ENCODE data around the gene TCP11.

Gene TCP11

DNA sequence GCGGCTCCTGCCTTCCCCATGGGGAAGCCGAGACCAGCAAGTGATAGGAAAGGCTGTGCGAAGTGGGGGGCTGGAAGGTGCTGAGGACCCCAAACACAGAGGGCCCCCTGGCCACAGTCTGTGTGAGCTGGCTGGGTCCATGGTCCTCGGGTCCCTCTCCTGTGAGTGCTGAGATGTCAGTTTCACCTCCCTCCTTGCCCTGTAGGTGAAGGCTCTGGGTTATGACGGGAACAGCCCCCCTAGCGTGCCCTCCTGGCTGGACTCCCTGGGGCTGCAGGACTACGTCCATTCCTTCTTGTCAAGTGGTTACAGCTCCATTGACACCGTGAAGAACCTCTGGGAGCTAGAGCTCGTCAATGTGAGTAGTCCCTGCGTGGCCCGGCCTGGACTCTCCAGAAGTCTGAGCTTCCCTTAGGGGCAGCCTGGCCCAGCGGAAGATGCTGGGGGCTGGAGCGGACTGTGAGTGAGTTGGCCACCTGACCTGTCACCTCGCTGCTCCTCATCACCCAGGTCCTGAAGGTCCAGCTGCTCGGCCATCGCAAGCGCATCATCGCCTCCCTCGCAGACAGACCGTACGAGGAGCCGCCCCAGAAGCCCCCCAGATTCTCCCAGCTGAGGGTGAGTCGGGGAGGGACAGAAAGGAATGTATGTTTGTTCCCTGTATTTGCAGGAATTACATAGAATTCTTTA is 61.7 kb downstream of the TCP11 start:
- DNase-seq, result no peak

DNA sequence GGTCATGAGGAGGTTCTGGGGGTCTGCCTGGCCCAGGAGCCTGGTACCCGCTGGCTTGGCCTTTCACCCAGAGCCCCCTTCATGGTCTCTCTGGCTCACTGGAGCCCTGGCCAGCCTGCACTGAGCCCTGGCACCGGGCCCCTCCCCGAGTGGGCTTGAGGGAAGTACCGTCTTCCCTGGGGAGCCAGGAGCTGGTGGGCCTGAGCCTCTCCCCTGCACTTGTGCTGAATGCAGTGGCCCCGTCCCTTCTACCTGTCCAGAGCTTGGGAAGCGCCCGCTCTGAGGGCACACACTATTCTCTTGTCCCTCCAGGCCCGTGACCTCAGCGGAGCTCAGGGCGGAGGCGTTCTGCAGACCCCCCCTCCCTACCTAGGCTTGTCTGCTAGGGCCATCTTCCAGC is 62.2 kb downstream of the TCP11 start:
- no peak for DNase-seq

DNA sequence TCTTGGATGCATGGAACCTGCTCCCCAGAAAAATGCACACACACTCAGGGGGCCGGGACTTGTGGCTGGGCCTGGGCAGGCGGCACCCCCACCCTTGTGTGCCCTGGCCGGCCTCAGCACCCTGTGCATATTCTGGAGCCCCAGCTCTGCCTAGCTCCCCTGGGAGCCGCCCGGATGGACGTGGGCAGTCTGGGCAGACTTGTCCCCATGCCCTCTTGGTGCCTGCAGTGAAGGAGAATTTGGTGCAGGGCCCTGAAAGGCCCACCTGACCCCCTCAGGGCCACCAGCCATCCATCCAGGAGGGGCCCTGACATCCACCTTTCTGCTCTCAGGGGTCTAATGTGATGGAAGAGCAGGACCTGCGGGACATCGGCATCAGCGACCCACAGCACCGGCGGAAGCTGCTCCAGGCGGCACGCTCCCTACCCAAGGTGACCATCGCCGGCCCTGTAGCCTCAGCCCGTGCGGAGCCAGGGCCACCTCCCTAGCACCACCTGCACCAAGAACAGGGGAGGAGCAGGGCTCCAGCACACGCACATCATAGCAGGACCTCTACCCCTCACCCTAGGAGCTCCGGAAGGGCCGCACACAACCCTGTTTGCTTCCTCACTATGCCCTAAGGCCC is 62.8 kb downstream of the TCP11 start:
- no peak for DNase-seq

DNA sequence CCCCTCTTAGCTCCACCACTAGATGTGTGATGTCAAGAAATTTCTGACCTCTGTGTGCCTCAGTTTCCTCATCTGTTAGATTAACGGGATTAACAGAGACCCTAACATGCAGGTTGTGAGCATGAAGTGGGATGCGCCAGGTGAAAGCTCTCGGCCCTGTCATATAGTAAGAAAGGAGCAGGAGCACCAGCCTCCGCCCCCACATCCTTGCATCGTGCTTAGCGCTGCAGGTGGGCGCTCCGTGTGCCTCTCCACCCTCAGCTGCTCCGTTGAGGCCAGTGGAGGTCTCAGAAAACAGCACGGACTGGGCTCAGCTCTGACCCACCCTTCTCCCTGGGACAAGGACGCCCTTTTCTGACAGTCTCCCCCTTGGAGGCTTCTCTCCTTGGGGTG is 63.4 kb downstream of the TCP11 start:
- no peak for DNase-seq

DNA sequence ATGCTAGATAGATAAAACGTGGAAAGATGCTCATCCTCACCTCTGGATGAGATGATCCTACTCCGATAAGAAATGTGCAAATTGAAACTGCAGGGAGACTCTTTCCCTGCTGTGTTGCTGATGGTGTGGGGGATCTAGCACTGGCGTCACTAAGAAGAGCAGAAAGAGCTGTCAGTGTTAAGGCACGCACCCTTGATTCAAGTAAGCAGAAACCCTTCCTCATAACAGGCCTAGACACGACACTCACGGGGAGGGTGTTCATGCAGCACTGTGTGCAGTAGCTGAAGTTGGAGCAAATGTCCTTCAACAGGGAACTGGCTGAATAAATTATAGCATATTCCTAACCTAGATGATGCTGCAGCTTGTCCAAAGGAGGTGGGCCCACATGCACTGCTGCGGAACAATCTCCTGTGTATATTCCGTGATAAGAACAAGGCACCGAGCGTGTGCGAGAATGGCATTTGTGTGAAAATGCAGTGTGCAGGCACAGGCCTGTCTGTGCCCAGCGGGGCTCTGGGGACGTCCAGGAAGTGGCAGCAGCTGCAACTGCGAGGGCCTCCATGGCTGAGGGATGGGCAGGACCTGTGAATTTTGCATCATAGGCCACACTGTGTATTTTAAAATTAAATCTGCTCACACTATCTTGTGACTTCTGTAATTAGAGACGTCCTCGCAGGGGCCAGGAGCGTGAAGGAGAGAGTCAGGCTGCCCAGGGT is 64.0 kb downstream of the TCP11 start:
- no peak for DNase-seq

DNA sequence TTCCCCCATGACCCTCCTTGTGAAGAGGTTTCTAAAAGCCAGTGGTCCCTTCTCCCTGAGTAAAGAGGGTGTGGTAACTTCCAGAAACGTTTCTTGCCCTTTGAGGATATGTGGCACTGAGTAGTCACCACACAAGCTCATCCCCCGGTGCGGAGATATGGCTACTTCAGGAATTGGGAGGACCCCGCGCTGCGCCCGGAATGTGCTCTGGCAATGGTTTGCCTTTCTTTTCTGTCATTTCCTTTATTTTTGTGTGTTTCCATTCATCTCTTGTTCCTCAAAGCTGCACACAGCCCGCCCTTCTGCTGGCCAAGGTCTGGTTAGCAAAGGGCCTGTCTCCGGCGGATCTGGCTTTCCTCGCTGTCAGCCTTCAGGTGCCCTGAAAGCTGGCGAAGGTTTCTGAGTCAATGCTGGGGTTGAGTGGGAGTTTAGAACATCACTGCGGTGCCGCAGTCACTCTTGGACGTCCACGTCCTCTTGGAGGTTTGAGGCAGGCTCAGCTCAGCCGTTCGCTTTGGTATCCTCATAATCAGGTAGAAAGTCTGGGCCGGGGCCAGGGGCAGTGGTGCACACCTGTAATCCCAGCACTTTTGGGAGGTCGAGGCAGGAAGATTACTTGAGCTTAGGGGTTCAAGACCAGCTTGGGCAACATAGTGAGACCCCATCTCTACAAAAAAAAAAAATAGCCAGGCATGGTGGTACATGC is 67.2 kb downstream of the TCP11 start:
- no peak for DNase-seq

DNA sequence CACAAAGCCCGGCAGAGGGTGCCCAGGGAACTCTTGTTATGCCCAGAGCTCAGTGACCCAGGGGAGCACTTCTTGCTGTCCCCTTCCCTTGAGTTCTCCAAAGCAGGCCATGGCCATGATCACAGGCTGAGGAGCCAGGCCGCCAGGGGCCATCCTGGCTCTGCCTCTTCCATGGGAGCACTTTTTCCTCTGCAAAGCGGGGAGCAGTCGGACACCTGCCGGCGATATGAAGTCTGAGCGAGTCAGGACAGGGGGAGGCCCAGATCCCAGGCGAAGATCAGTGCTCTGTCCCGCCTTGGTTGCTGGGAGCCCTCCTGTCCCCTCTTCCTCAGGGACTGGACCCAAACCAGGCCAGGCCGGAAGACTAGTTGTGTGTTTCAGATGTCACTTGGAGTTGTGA is 67.9 kb downstream of the TCP11 start:
- DNase-seq, result no peak

DNA sequence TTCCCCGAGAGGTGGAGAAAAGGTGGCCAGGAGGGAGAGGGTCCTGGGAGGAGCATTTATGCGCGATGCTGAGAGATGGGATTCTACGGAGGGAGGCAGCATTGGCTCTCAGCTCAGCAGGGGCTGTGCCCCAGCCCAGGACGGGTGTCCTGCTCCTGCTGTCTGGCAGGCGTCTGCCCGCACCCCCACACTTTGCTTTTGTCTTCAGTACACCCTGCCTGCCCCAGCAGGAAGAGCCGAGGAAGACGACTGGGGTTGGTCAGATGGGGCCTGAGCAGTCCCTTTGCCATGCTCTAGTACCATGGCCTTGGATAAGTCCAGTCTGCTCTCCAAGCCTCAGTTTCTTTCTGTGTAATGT is 68.5 kb downstream of the TCP11 start:
- no peak for DNase-seq

DNA sequence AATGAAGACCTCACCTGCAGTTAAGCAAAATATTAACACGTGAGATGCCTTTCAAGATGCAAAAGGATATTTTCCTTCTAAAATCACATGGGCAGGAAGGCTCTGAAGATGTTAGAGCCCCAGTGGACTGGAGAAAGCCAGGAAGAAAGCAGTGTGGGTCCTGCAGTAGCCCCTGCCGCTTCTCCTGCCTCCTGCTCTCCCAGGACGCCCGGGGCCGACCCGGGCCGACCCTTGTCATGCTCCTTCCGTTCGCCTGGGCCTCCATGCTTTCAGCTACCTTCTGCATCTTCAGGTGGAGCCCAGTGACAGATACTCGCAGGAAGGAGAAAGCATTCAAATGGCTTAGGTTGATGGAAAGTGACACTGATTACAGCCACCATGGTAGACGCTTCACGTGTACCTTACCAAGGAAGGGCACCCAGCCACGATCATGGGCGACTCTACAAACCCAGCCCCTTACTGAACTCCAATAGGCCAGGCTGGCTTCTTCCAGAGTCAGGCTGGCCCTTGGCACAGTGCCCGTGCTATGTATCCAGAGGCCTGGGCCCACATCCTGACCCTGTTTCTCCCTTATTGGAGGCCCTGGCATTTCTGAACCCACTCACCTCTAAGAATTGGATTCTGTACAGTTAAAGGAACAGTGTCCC is 69.0 kb downstream of the TCP11 start:
- no peak for DNase-seq

DNA sequence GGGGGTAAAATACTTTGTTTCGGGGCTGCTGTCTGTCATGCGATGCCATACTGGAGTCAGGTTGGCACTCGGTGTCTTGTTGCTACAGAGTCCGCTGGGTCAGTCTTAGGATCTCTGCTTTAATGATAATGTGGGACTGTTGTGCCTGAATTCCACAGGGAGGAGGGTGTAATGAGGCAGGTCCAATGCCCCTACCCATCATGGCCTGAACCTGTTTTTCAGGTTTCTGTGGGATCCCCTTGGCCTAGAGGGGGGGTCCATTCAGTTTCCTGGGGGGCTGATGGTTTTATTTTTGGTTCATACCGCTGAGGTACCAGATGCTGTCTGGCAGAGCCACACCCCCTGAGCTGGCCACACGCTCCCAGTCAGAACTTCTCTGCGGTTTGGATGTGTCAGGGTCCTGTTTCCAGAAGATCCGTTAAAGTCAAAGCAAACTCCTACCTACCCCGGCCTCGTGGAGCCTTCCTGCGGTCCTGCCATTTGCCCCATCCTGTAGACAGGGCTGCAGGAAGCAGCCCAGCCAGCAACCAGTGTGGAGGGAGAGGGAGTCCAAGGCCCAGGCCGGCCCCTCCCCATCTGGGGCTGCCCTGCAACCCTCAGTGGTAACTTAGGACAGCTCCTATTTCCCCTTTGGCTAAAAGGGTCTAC is 69.7 kb downstream of the TCP11 start:
- no peak for DNase-seq

DNA sequence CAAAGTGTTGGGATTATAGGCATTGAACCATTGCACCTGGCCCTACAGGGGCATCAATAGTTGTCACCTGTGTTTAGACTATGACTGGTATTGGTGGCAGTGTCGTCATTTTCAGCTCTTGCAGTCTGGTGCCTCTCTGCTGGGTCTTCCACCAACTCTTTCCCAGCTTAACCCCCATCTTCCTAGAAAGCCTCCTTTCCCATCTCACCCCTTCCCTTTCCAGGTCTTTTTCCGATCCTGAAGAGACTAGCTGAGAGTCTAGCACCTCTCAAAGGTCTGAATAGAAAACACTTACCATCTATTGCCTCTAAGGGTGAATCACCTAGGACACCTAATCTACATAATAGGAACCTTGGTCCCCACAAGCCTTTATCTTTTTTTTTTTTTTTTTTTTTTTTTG is 71.0 kb downstream of the TCP11 start:
- no peak for DNase-seq

DNA sequence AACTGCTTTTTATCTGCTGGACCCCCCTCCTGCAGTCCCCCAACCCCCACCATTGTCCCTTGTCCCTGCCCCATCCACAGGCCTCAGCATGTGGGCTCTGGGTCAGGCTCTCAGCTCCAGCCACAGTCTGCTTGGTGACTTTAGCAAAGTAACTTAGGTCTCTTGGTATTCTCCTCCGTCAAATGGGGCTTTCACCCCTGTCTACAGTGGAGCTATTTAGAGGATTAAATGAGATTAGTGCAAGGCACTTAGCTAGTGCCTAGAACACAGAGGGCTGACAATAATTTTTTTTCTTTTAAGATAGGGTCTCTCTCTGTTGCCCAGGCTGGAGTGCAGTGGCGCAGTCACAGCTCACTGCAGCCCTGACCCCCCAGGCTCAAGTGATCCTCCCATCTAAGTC is 71.9 kb downstream of the TCP11 start:
- DNase-seq, result no peak

DNA sequence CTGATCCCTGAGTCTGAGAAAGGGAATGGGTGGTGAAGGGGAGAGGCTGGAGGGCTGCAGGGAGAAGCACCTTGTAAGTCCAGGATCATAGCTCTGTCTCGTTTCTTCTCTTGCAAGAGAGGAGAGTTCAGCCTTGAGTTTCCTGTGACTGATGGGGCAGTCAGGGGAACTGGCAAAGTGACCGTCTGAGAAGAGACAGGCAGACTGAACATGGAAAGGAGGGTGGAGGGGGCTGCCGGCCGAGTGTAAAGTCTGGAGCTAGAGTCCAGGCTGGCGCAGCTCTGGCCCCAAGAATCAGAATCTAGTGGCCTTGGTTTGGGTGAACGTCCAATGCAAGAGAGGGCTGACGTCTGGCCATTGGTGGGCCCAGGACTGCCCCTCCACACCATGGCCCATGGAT is 72.5 kb downstream of the TCP11 start:
- no peak for DNase-seq

DNA sequence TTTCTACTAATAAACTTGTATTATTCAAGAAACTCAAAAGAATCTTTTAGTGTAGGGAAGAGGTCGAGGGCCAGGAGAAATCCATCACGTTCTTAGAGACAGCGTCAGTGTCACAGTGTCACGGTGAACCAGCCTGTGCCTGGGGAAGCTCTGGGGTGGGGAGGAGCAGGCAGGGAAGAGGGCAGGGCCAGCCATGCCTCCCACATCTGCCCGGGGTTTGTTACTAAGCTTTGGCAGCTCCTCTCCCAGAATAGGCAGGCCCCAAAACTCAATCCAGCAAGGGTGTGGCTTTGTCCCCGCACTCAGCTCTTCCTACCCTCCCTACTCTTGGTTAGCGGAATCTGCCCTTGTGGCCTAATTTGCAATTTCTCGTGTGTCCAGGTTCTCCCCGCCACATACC is 72.9 kb downstream of the TCP11 start:
- no peak for DNase-seq
